Measurements from ENCODE around the gene TMEM169. TPM values are rescaled to one million over a fixed set of nuclear protein-coding genes. Genes with fewer than 3 reads are reported as not detected.

The TMEM169 gene
- total and polyA plus RNA-seq, 2 of the 4 experiments (the other 2 are of a cell fraction), result 0.15 to 0.54 TPM

- Histone ChIP-seq H2BK5ac (ENCODE audit: low read depth, low read length, poor library complexity, severe bottlenecking) (no peak overlapping the region), H3K9me1 (ENCODE audit: insufficient read depth, low read length) (0 out of 2 replicates have a peak, but pooled peaks cover 10% of the 10 kb centered on the region), H2BK15ac (ENCODE audit: low read depth, low read length) (no peak overlapping the region), H3K14ac (replicated peaks; ENCODE audit: low read depth, low read length) (no peak overlapping the region), H2AFZ (replicated peaks; ENCODE audit: low read length, poor library complexity) (no peak overlapping the region), H2BK120ac (ENCODE audit: low read depth, low read length) (no peak overlapping the region), H3K36me3 (ENCODE audit: control insufficient read depth, insufficient read depth, low read length) (peaks cover 53% of the 10 kb centered on the region), H3K18ac (ENCODE audit: low read depth, low read length) (no peak overlapping the region), H3K27me3 (ENCODE audit: control insufficient read depth, insufficient read depth, low read length) (no peaks in the 10 kb centered on the region), H3K4me3 (ENCODE audit: insufficient read depth, low read depth, low read length) (no peak overlapping the region), H3K79me1 (ENCODE audit: low read depth in 1 of 2, low read length in 2 of 2) (peaks cover 29 to 52% of the 10 kb centered on the region in 2 experiments), H3K23ac (ENCODE audit: low read depth, low read length) (no peak overlapping the region), H2AK9ac (replicated peaks; ENCODE audit: low read depth, low read length, poor library complexity) (no peak overlapping the region), H3K56ac (ENCODE audit: extremely low read depth, insufficient read depth, low read length) (no peak overlapping the region), H3K4ac (ENCODE audit: low read depth, low read length) (no peak overlapping the region), H4K20me1 (ENCODE audit: insufficient read depth, low read length) (peaks cover 9% of the 10 kb centered on the region; the same call in 1 of the 2 replicates), H2AK5ac (ENCODE audit: low read depth, low read length) (no peak overlapping the region), H3K4me1 (ENCODE audit: control insufficient read depth, insufficient read depth, low read length) (peaks cover 3% of the 10 kb centered on the region; the same call in 1 of the 2 replicates), H3K4me2 (ENCODE audit: low read depth, low read length) (no peak overlapping the region), H4K91ac (ENCODE audit: insufficient read depth, low read depth, low read length) (no peak overlapping the region), H4K5ac (ENCODE audit: low read depth, low read length) (no peak overlapping the region), H3K9ac (ENCODE audit: low read depth, low read length) (no peak overlapping the region), H3K27ac (ENCODE audit: insufficient read depth, low read length) (no peak overlapping the region), H3K9me3 (ENCODE audit: control insufficient read depth, insufficient read depth, low read length) (no peaks in the 10 kb centered on the region), H4K8ac (ENCODE audit: low read depth in 2 of 2, low read length in 2 of 2) (no peak overlapping the region), H2BK20ac (ENCODE audit: low read depth, low read length) (no peak overlapping the region)
- POLR2A ChIA-PET (ENCODE audit: unreplicated experiment), result no interaction called here
- CTCF ChIA-PET, result no interaction called here
- WGBS, 2 experiments (ENCODE audit: extremely low coverage in 2 of 2, insufficient read length in 1 of 2), result 100% methylated on average over 1 of the region's 7 CpGs; no CpG with 5 or more reads in 1 of the 2 experiments
- in situ Hi-C loops (cut with MboI; ENCODE audit: low sequenced_read_pairs), result no loop called here
- BruUV-seq (replicated peaks), result no TSS peak
- DNase-seq (peak; percentile 24), ATAC-seq (ENCODE audit: low read depth) (peak; percentile 68)
- 0 out of 2 replicates have a peak, but pooled peaks have one; percentile 11 for TF ChIP-seq SMC3 (IDR thresholded peaks at IDR 0.05; ENCODE audit: low read depth, low read length)
- TF ChIP-seq CHD1 (IDR thresholded peaks at IDR 0.05; ENCODE audit: low read depth, low read length), result no peak
- TF ChIP-seq, protein P1, sequence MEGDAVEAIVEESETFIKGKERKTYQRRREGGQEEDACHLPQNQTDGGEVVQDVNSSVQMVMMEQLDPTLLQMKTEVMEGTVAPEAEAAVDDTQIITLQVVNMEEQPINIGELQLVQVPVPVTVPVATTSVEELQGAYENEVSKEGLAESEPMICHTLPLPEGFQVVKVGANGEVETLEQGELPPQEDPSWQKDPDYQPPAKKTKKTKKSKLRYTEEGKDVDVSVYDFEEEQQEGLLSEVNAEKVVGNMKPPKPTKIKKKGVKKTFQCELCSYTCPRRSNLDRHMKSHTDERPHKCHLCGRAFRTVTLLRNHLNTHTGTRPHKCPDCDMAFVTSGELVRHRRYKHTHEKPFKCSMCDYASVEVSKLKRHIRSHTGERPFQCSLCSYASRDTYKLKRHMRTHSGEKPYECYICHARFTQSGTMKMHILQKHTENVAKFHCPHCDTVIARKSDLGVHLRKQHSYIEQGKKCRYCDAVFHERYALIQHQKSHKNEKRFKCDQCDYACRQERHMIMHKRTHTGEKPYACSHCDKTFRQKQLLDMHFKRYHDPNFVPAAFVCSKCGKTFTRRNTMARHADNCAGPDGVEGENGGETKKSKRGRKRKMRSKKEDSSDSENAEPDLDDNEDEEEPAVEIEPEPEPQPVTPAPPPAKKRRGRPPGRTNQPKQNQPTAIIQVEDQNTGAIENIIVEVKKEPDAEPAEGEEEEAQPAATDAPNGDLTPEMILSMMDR (conservative IDR thresholded peaks at IDR 0.05; ENCODE audit: low read depth, low read length), result 0 out of 2 replicates have a peak, but pooled peaks have one; percentile 27
- TF ChIP-seq RAD21 (IDR thresholded peaks at IDR 0.05; ENCODE audit: low read length), result peak; percentile 31; the same call in 1 of the 2 replicates
- intact Hi-C loops (cut with micrococcal nuclease), result no loop called here
- dilution Hi-C loops (cut with HindIII; ENCODE audit: low sequenced_read_pairs, unreplicated experiment), result no loop called here
Observed at GRCh38 chr2:216151313-216152025, 69.8 kb downstream of the TMEM169 start.

Other genes with a start within 250 kb of the TMEM169 start
- 1.7 and 1.8 TPM in 2 replicates for gene MREG, start 68.4 kb upstream of the TMEM169 start, total RNA-seq (2012; rRNA removed)
- 1.0 and 1.1 TPM in 2 replicates for gene MREG, start 68.4 kb upstream of the TMEM169 start, polyA plus RNA-seq (2012; rRNA removed)
- gene PECR, start 110 bp upstream of the TMEM169 start, total RNA-seq (2012; rRNA removed), result 13.3 and 17.7 TPM in 2 replicates
- 11.4 and 12.8 TPM in 2 replicates for gene PECR, start 110 bp upstream of the TMEM169 start, polyA plus RNA-seq (2012; rRNA removed)
- gene XRCC5, start 27.4 kb downstream of the TMEM169 start, total RNA-seq (2012; rRNA removed), result 352 and 509 TPM in 2 replicates
- gene XRCC5, start 27.4 kb downstream of the TMEM169 start, polyA plus RNA-seq (2012; rRNA removed), result 144 and 156 TPM in 2 replicates